HK-2 (cell line): ENCODE results near the gene MOV10L1.

ENCODE experiments used
- DNase-seq: peaks from one replicate; pipeline ENCODE4 v3.0.0-alpha.2; 2018; ENCODE audit not compliant: unreplicated experiment

The MOV10L1 gene

DNA sequence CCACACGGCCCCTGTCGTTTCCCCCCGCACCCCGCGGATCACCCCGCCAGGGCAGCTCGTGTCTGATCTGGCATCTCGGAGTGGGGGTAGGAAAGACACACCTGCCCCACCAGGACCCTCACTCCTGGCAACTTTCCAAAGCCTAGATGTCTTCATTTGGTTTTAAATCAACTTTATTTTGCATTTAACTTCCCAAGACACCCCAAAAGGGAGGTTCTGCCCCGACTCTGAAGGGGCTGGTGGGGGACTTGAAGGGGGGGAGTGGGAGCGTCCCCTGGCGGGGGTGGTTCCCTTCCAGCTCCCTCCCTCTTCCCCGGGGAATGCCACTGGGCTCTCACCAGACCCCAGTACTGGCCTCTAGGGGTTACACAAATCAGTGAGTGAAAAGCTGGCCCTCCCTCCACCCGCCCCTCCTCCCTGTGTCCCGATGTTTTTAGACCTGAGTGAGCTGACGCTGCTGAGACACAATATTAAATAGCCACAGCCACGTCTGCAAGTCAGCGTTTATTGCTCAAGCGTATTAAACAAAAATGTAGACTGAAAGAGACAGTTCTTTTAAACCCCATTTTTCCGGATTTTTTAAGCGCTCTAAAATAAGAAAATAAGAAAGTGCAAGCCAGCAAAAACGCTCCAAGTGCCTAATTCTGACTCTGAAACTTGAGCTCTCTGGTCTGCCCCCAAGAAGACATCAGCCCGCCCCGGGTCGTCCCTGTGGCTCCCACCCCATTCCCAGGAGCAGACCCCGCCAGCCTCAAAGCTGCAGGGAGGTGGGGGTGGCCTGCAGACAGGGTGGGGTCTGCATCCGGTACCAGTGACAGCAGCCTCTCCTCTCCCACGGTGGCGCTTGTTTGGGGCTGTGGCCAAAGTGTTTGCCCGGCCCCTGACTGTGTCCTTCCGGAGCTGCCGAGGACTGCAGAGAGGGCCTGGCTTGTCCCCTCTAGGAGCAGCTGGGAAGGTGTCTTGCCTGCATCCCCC lies 30.6 kb upstream of the MOV10L1 start:
- no peak for DNase-seq

DNA sequence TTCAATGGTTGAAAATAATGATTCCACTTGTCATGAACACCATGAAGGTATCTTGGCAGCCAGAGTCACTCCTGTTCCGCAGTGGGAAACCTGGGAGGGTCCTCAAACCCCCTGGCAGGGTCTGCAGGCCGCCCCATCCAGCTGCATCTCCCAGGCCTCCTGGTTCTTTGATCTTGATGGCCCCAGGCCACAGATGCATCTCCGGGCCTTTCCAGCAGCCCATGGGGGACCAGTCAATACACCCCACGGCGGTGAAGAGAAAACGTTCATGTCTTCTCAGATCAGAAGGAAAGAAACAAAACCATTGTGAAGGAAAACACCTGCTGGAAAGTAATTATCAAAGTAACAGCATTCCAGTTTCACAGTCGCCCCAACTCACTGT lies 29.9 kb upstream of the MOV10L1 start:
- no peak for DNase-seq

DNA sequence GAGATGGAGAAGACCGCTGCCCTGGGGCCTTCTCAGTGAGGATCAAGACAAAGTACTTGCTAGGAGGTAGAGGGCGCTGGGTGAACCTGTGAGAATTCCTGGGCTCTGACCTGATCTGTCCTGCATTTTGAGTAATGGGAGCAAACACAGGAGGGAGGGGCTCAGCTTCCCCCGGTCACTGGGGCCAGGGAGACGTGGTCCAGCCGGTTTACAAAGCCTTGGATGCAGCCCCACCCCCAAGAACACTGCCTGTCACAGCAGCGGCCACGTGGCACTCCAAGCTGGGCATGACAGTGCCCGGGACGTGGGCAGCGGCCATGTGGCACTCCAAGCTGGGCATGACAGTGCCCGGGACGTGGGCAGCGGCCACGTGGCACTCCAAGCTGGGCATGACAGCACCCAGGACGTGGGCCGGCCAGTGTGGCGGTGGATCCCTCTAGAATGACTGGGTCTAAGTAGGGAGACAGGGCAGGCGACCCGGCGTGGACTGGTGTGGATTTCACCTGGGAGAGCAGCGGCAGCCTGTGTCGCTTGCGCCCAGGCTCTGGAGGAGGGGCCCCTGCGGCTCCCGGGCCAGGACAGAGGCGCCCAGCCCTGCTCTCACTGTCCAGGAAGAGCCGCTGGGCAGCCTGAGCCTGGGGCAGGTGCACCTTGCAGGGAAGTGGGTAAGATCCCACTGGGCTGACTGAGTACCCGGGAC lies 29.2 kb upstream of the MOV10L1 start:
- DNase-seq: no peak

DNA sequence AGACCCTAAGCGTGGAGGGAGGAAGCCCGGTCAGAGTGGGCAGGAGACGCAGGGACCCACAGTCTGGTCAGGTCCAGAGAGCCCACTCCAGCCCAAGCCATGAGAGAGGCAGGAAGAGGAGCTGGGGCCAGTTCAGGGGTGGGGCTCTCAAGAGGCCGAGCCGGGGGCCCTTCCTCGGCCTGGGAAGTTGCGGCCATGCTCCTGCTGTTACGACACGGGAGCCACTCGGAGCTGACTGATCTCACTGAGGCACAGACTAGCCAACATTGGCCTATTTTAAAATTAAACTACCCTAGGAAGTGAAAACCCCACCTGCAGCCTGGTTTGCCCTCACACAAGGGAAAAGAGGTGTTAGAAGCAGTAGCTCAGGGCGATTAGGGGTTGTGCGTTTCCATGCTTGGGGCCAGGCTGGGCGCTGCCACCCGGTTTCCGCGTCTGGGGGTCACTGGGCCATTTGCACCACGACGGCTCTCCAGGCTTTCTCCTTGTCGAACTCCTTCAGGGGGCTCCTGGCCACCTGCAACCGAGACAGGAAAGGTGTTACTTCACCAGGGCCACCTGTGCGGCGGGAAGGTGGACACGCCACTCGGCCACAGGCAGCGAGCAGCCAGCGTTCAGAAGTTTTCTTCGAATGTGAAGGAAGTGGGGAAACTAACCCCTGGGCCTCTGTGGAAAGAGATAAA lies 28.5 kb upstream of the MOV10L1 start:
- no peak for DNase-seq

DNA sequence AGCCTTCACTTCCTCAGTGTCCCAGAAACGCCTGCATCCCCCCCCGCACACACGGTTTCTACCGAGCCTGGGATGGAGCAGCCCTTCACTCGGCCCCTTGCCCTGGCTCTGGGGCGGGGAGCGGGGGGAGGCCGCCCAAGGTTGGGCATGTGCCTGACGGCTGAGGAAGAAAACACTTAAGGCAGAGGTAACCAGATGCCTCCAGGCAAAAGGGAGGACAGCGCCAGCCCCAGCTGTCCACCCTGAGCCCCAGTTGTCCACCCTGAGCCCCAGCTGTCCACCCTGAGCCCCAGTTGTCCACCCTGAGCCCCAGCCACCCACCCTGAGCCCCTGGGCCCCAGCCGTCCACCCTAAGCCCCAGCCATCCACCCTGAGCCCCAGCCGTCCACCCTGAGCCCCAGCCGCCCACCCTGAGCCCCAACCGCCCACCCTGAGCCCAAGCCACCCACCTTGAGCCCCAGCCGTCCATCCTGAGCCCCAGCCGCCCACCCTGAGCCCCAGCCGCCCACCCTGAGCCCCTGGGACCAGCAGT lies 27.9 kb upstream of the MOV10L1 start:
- no peak for DNase-seq

DNA sequence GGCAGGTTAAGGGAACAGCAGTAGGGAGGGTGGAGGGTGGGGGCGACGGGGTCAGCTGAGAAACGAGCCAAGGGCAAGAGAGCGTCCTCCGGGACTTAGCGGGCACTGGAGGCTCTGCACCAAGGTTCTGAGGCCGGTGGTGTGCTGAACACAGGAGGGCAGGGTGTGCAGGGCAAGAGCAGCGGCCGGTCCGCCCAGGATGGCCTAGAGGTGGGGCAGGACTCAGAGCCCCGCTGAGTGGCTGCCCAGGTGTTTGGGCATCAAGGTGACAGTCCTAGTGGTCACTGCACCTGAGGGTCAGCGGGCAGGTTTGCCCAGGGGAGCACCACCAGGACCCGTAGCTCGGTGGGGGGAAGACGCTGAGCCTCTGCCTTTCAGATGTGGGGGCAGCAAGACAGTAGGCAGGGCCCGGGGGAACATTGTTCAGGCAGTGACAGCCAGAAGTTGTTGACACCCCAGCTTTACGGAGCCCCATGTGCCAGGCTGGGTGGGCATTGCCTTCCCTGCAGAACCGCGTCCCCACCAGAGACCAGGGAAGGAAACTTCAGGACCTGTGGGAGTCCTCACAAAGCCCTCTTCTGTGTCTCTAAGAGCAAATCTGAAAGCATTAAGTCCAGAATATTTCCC lies 27.2 kb upstream of the MOV10L1 start:
- no peak for DNase-seq

DNA sequence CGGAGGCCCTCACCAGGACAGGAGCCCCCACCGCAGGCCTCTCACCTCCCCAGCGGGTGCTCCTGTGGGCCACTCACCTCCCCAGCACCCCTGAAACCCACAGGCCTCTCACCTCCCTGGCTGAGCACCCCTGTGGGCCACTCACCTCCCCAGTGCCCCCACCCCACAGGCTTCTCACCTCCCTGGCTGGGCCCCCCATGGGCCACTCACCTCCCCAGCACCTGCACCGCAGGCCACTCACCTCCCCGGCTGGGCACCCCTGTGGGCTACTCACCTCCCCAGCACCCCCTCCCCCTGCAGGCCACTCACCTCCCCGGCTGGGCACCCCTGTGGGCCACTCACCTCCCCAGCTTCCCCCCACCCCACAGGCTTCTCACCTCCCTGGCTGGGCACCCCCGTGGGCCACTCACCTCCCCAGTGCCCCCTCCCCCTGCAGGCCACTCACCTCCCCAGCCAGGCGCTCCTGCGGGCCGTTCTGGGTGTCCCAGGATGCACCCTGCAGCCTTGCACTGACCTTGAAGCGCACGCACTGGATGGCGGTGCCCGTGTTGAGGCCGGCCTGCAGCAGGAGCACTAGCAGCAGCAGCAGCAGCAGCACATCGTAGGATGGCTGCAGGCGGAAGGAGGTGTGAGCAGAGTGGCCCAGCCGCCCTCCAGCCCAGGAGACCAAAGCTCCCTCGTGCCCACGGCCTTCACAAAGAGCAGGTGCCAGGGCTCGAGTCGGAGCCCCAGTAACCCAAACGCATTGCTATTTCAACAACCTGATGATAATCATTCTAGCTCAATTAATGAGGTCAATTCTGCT lies 26.0 kb upstream of the MOV10L1 start:
- no peak for DNase-seq

DNA sequence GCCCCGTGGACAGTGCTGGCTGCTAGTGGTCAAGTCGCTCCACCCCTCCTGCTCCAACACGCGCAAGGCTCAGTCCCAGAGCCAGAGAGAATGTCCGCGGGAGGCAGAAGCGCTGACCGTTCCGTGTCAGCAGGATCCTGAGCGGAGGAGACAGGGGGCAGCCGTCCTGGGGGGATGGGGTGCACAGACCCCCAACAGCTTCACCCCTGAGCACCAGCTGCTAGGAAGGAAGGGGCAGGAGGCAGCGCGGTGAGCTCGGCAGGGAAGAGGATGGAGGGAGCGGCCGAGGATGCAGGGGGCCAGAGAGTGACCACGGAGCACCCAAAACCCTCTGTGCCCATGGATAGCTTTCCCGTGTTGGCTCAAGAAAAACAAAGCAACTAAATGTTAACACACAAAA lies 25.4 kb upstream of the MOV10L1 start:
- DNase-seq: no peak

DNA sequence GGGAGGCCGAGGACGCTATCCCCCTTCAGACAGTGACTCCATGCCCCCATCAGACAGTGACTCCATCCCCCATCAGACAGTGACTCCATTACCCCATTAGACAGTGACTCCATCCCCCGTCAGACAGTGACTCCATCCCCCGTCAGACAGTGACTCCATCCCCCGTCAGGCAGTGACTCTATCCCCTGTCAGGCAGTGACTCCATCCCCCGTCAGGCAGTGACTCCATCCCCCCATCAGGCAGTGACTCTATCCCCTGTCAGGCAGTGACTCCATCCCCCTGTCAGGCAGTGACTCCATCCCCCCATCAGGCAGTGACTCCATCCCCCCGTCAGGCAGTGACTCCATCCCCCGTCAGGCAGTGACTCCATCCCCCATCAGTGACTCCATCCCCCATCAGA lies 22.6 kb upstream of the MOV10L1 start:
- no peak for DNase-seq

DNA sequence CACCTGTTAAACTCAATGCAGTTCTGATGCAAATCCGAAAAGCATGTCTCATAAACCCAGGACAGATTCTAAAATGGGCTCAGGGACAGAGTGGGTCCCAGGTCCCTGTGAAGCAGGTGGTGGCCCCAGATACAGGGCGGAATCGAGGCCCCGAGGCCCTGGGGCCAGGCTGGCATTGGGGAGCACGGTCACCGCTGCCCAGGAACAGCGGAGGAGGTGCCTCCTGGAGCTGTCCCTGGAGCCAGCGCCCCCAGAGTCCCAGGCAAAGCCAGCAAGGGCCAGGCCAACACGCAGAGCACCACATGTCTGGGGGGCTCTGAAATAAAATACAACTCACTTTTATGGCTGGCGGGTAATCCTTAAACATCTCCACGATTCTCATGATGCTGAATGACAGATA lies 21.7 kb upstream of the MOV10L1 start:
- no peak for DNase-seq

DNA sequence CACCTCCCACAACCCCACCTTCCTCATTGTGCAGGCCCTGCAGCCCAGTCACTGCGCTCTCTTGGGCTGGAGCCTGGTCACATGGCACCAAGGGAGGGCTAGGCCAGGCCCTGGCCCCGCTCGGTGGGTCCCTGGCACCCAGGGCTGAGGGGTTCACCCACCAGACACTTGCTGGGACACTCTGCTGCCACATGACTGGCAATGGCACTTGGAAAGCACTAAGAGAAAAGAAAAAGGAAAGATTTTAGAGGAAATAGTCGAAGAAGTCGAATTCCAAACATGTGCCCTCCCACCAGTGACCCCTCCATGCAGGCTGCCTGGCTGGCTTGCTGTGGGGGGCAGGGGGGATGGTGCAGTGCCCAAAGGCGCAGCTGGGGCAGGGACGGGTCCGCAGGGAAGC lies 19.4 kb upstream of the MOV10L1 start:
- DNase-seq: no peak

DNA sequence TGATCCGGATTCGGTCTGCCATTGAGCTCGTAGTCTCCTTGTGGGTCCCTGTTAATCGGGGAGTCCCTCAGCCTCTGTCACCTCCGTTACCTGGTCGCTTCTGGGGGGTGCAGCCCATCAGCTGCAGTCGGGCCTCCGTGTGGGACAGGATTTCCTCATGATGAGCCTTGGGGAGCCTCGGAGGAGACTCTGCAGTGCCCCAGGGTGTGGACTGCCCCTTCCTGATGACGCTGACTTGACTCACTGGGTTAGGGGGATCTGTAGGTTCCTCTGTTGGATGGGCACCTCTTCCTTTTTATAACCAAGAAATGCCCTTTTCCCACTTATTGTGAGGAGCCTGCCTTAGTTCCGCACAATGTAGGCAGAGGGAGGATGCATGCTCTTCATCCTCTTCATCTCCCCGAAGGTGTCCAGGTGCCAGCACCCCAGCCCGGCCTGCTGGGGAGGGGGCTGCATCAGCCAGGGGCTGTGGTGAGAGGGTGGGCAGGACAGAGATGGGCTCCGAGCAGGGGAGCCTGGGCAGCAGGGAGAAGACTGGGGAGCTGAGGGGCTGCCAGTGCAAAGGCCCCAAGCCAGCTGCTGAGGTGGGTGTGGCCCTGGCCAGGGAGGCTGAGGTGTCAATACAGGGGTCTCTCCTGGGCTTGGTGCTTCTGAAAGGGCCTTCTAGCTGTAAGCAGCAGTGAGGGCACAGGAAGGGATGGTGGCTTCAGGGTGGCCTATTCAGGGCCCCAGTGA lies 18.2 kb upstream of the MOV10L1 start:
- DNase-seq: no peak

DNA sequence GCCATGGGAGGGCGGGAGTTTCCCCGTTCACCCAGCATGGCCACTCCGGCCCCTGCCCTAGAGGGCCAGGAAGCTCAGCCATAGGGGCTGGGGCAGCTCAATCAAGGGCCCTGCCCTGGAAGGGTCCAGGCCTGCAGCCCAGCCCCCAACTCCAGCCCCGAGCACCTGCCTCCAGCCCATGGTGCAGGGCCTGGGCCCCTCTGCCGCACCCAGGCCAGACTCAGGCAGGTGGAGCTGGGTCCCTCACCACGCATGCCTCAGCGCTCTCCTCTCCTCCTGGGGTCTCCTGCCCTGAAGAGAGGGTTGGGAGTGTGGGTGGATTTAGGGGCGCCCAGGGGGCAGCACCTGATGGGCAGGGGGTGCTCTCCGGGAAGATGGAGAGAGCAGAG lies 17.6 kb upstream of the MOV10L1 start:
- no peak for DNase-seq

DNA sequence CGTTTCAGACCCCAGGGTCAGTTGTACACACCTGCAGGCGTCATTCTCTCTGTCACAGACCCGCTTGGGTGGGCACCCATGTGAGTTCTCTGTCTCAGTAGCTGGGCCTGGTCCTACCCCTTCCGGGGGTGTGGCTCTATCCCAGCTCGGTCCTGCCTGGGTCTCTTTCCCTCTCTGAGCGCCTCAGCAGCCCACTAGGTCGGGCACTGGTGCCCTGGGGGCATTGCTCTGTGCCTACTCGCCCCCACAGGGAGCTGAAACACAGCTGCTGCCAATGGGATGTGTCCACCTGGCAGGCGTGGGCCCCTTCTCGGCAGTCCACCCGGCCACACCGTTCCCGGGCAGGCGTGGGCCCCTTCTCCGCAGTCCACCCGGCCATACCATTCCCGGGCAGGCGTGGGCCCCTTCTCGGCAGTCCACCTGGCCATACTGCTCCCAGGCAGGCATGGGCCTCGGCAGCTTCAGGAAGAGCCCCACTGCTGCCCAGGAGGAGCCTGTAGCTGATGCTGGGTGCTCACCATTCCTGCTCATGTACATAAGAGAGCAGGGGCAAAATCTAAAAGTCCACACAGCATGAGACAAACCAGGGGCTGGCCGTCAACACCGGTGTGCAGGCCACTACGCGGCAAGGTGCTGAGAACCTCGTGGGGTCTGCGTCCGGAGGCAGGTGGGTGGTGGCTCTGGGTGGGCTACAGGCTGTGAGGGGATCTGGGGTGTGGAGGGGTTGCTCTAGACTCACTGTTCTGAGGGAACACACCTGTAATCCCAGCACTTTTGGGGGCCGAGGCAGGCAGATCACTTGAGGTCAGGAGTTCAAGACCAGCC lies 16.9 kb upstream of the MOV10L1 start:
- no peak for DNase-seq

DNA sequence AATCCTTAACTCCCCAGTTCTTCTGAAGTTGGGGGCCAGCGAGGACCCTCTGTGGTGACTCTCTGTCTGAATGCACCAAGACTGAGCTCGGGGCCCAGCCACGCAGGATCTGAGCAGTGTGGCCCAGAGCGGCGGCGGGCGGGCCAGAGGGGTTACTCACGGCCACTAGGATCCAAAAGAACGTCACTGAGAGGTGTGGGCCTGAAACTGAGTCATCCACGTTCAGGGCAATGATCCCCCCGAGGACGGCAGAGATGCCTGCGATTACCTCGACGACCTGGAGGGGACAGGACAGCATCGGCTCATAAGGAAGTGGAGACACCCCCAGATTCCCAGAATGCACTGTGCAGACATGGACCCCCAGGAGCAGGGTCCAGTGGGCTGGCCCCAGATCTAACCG lies 15.8 kb upstream of the MOV10L1 start:
- DNase-seq: no peak

DNA sequence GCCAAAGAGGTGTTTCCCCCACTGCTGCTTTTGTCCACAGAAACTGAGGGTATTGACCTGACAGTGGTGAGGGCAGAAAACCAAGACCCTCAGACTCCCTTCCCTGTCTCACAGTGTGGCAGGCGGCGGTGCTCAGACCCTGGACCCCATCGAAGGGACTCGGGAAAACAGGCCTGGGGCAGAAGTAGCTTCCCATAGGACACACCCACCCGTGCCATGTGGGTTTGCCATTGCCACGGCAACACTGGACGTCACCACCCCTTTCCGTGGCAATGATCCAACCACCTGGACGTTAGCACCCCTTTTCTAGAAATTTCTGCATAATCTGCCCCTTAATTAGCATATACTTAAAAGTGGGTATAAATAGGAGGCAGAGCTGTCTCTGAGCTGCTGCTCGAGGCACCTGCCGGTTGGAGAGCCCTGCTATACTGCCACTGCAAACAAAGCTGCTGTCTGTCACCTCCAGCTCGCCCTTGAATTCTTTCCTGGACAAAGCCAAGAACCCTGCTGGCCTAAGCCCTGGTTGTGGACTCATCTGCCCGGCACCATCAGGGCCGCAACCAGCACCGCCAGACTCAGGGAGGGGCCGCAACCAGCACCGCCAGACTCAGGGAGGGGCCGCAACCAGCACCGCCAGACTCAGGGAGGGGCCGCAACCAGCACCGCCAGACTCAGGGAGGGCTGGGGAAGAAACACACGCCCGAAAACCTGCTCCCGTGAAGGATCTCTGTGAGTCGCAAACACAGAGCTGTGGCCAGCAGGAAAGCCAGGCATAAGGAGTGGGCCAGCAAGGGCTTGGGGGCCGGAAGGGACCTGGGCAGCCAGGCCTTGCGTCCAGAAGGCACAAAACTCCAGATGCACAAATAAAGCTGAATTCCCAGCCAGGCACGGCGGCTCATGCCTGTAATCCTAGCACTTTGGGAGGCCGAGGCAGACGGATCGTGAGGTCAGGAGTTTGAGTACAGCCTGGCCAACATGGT lies 15.0 kb upstream of the MOV10L1 start:
- DNase-seq: no peak

DNA sequence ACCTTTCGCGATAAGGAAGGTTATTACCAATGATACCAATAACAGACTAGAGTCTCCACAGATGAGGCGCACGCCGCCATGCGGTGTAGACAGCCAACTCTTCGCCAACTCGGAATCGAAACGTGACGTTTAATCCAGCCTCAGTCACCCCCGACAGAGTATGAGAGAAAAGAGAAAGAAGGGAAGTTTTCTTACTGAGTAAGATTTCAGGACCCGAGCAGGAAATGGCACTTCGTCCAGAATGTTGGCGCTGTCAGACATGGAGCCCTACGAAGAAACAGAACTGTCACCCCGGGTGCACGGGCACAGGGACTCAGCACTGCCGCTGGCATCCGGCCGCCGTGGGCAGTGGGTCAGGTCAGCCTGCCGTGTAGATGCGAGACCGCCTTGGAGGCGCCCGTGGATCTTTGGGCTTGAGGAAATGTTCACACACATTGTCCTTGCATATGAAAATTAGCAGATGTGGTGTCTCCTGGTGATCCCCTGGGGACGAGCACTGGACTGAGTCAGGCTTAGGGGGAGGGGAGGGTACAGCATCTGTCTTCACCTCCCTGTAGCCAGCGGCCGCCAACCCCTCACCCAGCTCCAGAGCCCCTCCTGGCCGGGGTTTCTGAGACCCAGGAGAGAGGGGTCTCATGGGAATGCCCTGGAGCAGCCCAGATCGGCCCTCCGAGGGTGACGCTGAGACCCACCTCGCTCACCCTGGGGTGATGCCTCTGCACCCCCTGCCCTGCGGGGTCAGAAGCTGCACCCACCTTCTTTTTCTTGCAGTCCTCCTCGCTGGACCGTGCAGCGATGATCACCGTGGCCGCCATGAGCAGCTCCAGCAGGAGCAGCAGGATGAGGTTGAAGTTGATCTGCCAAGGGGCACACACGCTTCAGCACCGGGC lies 12.9 kb upstream of the MOV10L1 start:
- DNase-seq: no peak
